Vagina (tissue), 2 donors: Measurements from ENCODE around the gene SIRPA. TPM values are rescaled to one million over a fixed set of nuclear protein-coding genes. Genes with fewer than 3 reads are reported as not detected.
A peak's percentile ranks its signal among the peaks of the same experiment; 100 is the strongest.

ENCODE experiments used
- DNase-seq, 2 donors: peaks; one replicate each; pipeline ENCODE4 v3.0.0-alpha.2; 2017; ENCODE audit errors: extremely low spot score in 2 of 2
- H3K27ac ChIP-seq: fragments of 200-600 bp; sonication (generic); one replicate; pipeline ENCODE4 v1.5.1; 2019
- H3K27me3 ChIP-seq: fragments of 200-600 bp; sonication (generic); one replicate; pipeline ENCODE4 v1.5.1; 2019
- H3K36me3 ChIP-seq, 2 donors: fragments of 200-600 bp; sonication (generic); one replicate each; pipeline ENCODE4 v1.5.1; 2017 to 2019
- H3K4me1 ChIP-seq: fragments of 200-600 bp; sonication (generic); one replicate; pipeline ENCODE4 v1.5.1; 2019
- H3K4me3 ChIP-seq, 2 donors: fragments of 200-600 bp; sonication (generic); 1 replicate in 1 of 2; 2 replicates in 1 of 2; pipeline ENCODE4 v1.5.1; 2016 to 2019
- H3K9me3 ChIP-seq: fragments of 200-600 bp; sonication (generic); one replicate; pipeline ENCODE4 v1.5.1; 2019
- CTCF ChIP-seq, 3 experiments: fragments of 450-650 bp in 2 of 3; fragments of 200-600 bp in 1 of 3; sonication (generic) in 1 of 3; IDR thresholded peaks; one replicate each; pipeline ENCODE4 v1.5.1; 2017 to 2019; ENCODE audit warnings: antibody characterized with exemption in 3 of 3, mild to moderate bottlenecking in 2 of 3, moderate library complexity in 2 of 3
- POLR2A ChIP-seq, 2 donors: fragments of 450-650 bp; IDR thresholded peaks; one replicate each; pipeline ENCODE4 v1.6.1; 2017; ENCODE audit warnings: antibody characterized with exemption in 2 of 2, mild to moderate bottlenecking in 2 of 2, moderate library complexity in 2 of 2
- POLR2AphosphoS5 ChIP-seq, 2 donors: sonication (generic); formaldehyde crosslinking; IDR thresholded peaks; one replicate each; pipeline ENCODE4 v1.9.0; 2017; ENCODE audit warnings: antibody characterized with exemption in 2 of 2, mild to moderate bottlenecking in 2 of 2, low read depth in 1 of 2; ENCODE audit not compliant: insufficient read depth in 1 of 2
- intact Hi-C: fragments of 100-400 bp; cut with DNase I; formaldehyde crosslinking; loops from one replicate; pipeline ENCODE4 v1.15.1; 2023
- total RNA-seq: library from RNA; depleted of rRNA; stranded (reverse); fragments of >200 nt; gene quantifications from one replicate; pipeline ENCODE4 v1.2.3, GENCODE V29; 2016

SIRPA gene
- total RNA-seq, 1 donor from 2014 or later, result 52.3 TPM

GRCh38 chr20:1942061-1942460 lies 46.9 kb downstream of the SIRPA start:
- peaks cover 31% of the 10 kb centered on the region for H3K4me1 ChIP-seq
- peaks cover 0 to 12% of the 10 kb centered on the region in 2 donors for H3K36me3 ChIP-seq
- no peak for DNase-seq
- H3K4me3 ChIP-seq, result no peak overlapping the region
- no peak for TF ChIP-seq POLR2A (IDR thresholded peaks at IDR 0.05)
- H3K27ac ChIP-seq, result no peak overlapping the region
- H3K9me3 ChIP-seq, result no peaks in the 10 kb centered on the region
- intact Hi-C loops, result no loop called here
- H3K27me3 ChIP-seq, result no peaks in the 10 kb centered on the region

- intact Hi-C loops, result no loop called here
- Histone ChIP-seq H3K4me1 (peaks cover 37% of the 10 kb centered on the region), H3K4me3 (no peak overlapping the region), H3K9me3 (no peaks in the 10 kb centered on the region), H3K36me3 (peaks cover 0 to 7% of the 10 kb centered on the region in 2 donors), H3K27ac (peak overlapping the region; percentile 43), H3K27me3 (no peaks in the 10 kb centered on the region)
- TF ChIP-seq POLR2AphosphoS5 (IDR thresholded peaks at IDR 0.05; ENCODE audit: insufficient read depth in 1 of 2, low read depth in 1 of 2) (no peak), POLR2A (IDR thresholded peaks at IDR 0.05) (no peak), CTCF (IDR thresholded peaks at IDR 0.05) (no peak)
- no peak for DNase-seq
These were observed 47.5 kb downstream of the SIRPA start for GRCh38 chr20:1942486-1943274.

GRCh38 chr20:1943275-1944002 lies 48.2 kb downstream of the SIRPA start:
- Histone ChIP-seq H3K9me3 (no peaks in the 10 kb centered on the region), H3K36me3 (peaks cover 0 to 4% of the 10 kb centered on the region in 2 donors), H3K27ac (peak overlapping the region; percentile 43), H3K27me3 (no peaks in the 10 kb centered on the region), H3K4me1 (peaks cover 37% of the 10 kb centered on the region), H3K4me3 (no peak overlapping the region)
- no peak for DNase-seq
- intact Hi-C loops, result no loop called here
- TF ChIP-seq POLR2AphosphoS5 (IDR thresholded peaks at IDR 0.05; ENCODE audit: insufficient read depth in 1 of 2, low read depth in 1 of 2) (peak in 1 of 2 donors; percentile 78), POLR2A (IDR thresholded peaks at IDR 0.05) (no peak)

DNA sequence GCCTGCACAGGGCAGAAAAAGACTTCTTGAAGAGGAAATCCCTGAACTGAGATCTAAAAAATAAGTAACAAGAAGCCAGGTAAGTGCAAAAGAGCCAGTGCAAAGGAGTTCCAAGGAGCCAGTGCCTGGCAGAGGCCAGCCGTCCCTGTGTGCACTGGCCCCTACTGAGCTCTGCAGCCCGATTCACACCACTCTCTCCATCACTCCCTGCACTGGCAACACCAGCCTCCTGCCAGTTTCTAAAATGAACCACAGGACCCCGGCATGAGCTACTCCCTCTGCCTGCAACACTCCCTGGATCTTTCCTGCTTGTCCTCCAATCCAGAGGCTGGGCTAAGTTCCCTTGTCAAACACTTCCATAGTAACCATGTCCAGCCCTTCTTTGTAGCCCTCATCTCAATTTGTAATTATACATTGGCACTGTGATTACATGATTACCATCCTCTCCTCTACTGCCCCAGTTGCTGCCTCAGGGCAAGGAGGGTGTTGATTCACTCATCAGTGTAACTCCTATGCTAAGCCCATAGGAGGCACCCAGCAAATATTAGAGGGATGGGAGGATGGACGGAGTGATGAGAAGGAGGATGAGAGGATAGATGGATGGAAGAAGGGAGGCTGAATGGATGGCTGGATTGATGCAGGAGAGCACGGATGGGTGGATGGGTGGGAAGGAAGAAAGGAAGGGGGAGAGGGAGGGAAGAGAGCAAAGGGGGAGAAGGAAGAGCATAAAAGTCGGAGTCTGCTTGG lies 49.3 kb downstream of the SIRPA start:
- no peaks in the 10 kb centered on the region for H3K9me3 ChIP-seq
- H3K27ac ChIP-seq, result peak overlapping the region; percentile 40
- intact Hi-C loops, result no loop called here
- H3K4me3 ChIP-seq, result no peak overlapping the region
- TF ChIP-seq CTCF (IDR thresholded peaks at IDR 0.05) (no peak), POLR2AphosphoS5 (IDR thresholded peaks at IDR 0.05; ENCODE audit: insufficient read depth in 1 of 2, low read depth in 1 of 2) (no peak), POLR2A (IDR thresholded peaks at IDR 0.05) (no peak)
- peaks cover 45% of the 10 kb centered on the region for H3K4me1 ChIP-seq
- no peaks in the 10 kb centered on the region for H3K36me3 ChIP-seq
- DNase-seq, result no peak
- H3K27me3 ChIP-seq, result no peaks in the 10 kb centered on the region

DNA sequence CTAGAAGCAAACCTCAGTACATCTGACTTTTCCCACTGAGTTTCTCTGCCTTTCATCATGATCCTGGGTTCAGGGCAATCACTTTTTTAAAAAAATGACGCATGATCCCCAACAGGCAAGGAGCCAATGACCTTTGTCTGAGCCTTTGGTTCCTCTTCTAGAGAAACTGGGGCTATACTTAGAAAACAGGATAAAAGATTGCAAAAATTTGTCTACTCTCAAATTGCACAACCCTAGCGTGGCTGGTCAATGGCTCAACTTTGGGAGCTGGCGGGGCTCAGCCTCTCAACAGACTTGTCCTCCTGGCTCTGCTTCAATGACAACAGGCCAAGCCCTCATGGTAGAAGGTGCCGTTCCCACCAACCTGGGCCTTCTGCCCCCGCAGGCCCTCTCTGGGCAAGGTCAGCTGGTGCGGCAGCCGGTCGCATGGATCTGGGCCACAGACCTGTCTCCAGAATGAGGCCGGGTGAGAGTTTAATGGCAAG lies 50.0 kb downstream of the SIRPA start:
- intact Hi-C loops, result no loop called here
- Histone ChIP-seq H3K4me3 (no peak overlapping the region), H3K36me3 (no peaks in the 10 kb centered on the region), H3K9me3 (no peaks in the 10 kb centered on the region), H3K27ac (peak overlapping the region; percentile 40), H3K4me1 (peaks cover 49% of the 10 kb centered on the region), H3K27me3 (no peaks in the 10 kb centered on the region)
- TF ChIP-seq CTCF (IDR thresholded peaks at IDR 0.05), result no peak
- peak; percentile 43 to 60 for TF ChIP-seq POLR2AphosphoS5 (IDR thresholded peaks at IDR 0.05; ENCODE audit: insufficient read depth in 1 of 2, low read depth in 1 of 2)
- DNase-seq, result no peak
